NCI-H2227 (cell line): ENCODE data around the gene MRPL4.

Experiments used
- DNase-seq: peaks from one replicate; lab custom pipeline; 2025; ENCODE audit not compliant: unreplicated experiment; lab: John Stamatoyannopoulos, UW

MRPL4 gene

GRCh38 chr19:10288662-10289166 is 36.7 kb downstream of the MRPL4 start:
- peak; percentile 57 for DNase-seq

GRCh38 chr19:10289167-10289835 is 37.3 kb downstream of the MRPL4 start:
- DNase-seq = peak; percentile 86

- no peak for DNase-seq
Measured at GRCh38 chr19:10289836-10290356, 37.9 kb downstream of the MRPL4 start, which contains the start of gene ICAM5. ICAM5 (plus strand) TSS chr19:10289952; CDS start chr19:10290044, 92 bp downstream.

- DNase-seq = peak; percentile 15
Measured at GRCh38 chr19:10290357-10290875, 38.4 kb downstream of the MRPL4 start.

GRCh38 chr19:10290876-10291553 is 39.0 kb downstream of the MRPL4 start:
- peak; percentile 53 for DNase-seq

GRCh38 chr19:10291554-10292205 is 39.7 kb downstream of the MRPL4 start:
- no peak for DNase-seq

- DNase-seq = peak; percentile 66
Measured at GRCh38 chr19:10292206-10292788, 40.3 kb downstream of the MRPL4 start.

GRCh38 chr19:10292789-10293636 is 41.0 kb downstream of the MRPL4 start:
- DNase-seq = no peak

- DNase-seq = no peak
Measured at GRCh38 chr19:10293637-10294367, 41.8 kb downstream of the MRPL4 start.

- no peak for DNase-seq
Measured at GRCh38 chr19:10294368-10294697, 42.3 kb downstream of the MRPL4 start.

GRCh38 chr19:10295305-10295846 is 43.4 kb downstream of the MRPL4 start:
- DNase-seq = no peak

- no peak for DNase-seq
Measured at GRCh38 chr19:10295847-10296591, 44.0 kb downstream of the MRPL4 start.

GRCh38 chr19:10299545-10300458 is 47.8 kb downstream of the MRPL4 start:
- DNase-seq = no peak

GRCh38 chr19:10305139-10305806 is 53.3 kb downstream of the MRPL4 start:
- DNase-seq = no peak

GRCh38 chr19:10306327-10306726 is 54.3 kb downstream of the MRPL4 start:
- no peak for DNase-seq

GRCh38 chr19:10309423-10309822 is 57.4 kb downstream of the MRPL4 start, which contains the start of gene ZGLP1:
ZGLP1 (minus strand) TSS chr19:10309815.
- DNase-seq = no peak
